ENCODE measurements around the gene PPP1R10.

The PPP1R10 gene

DNA sequence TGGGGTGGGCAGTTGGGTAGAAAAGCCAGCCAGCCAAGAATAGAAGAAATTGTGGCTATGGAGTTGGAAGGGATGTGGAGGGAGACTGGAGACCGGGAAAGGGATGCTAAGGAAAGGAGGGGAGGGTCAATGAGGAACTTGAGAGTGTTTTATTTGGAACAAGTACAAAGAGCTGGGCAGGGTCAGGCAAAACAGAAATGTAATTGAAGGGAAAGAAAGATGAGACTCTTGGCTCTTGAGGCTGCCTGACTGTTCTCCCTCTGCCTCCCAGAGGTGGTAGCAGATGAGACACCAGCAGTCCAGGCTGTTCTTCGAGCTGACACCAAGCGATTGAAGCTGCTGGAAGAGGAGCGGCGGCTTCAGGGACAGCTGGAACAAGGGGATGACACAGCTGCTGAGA is 33.1 kb downstream of the PPP1R10 start:
- DNase-seq (ENCODE audit: low read depth), result no peak
- TF ChIP-seq, protein P1, sequence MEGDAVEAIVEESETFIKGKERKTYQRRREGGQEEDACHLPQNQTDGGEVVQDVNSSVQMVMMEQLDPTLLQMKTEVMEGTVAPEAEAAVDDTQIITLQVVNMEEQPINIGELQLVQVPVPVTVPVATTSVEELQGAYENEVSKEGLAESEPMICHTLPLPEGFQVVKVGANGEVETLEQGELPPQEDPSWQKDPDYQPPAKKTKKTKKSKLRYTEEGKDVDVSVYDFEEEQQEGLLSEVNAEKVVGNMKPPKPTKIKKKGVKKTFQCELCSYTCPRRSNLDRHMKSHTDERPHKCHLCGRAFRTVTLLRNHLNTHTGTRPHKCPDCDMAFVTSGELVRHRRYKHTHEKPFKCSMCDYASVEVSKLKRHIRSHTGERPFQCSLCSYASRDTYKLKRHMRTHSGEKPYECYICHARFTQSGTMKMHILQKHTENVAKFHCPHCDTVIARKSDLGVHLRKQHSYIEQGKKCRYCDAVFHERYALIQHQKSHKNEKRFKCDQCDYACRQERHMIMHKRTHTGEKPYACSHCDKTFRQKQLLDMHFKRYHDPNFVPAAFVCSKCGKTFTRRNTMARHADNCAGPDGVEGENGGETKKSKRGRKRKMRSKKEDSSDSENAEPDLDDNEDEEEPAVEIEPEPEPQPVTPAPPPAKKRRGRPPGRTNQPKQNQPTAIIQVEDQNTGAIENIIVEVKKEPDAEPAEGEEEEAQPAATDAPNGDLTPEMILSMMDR (IDR thresholded peaks at IDR 0.05; ENCODE audit: insufficient read depth, low read depth, low read length, missing control alignments), result no peak
- H3K4me3 ChIP-seq (ENCODE audit: low read length), result no peak overlapping the region

DNA sequence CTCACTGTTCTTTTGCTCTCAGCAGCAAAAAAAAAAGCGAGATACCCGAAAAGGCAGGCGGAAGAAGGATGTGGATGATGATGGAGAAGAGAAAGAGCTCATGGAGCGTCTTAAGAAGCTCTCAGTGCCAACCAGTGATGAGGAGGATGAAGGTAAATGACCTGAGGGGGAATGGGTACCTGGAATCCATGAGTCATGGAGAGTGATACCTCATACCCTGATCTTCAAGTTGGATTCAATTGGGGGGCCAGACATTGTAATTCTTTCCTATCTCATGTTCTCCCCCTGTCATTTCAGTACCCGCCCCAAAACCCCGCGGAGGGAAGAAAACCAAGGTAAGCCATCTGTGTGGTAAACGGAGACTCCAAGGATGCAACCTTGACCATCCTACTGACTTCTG is 39.0 kb downstream of the PPP1R10 start:
- DNase-seq (ENCODE audit: low read depth), result no peak
- TF ChIP-seq, protein P1 (IDR thresholded peaks at IDR 0.05; ENCODE audit: insufficient read depth, low read depth, low read length, missing control alignments), result no peak
- no peak overlapping the region for H3K4me3 ChIP-seq (ENCODE audit: low read length)

DNA sequence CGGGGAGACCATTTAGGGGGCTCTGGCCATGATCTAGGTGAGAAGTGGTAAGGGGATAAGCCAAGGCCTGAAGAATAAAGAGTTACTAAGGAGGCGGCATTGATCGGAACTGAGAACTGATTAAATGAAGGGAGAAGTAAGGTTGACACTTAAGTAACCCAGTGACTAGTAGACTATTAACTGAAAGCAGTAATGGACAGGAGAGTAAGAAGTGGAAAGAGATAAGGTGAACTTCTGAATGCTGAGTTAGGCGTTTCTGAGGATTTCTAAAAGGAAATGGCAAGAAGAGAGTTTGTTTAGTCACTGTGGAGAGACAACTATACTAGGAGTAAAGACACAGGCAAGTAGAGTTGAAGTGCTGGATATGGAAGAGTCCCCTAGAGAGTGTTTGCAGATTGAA is 43.9 kb downstream of the PPP1R10 start:
- TF ChIP-seq, protein P1 (IDR thresholded peaks at IDR 0.05; ENCODE audit: insufficient read depth, low read depth, low read length, missing control alignments), result no peak
- no peak for DNase-seq (ENCODE audit: low read depth)
- no peak overlapping the region for H3K4me3 ChIP-seq (ENCODE audit: low read length)

DNA sequence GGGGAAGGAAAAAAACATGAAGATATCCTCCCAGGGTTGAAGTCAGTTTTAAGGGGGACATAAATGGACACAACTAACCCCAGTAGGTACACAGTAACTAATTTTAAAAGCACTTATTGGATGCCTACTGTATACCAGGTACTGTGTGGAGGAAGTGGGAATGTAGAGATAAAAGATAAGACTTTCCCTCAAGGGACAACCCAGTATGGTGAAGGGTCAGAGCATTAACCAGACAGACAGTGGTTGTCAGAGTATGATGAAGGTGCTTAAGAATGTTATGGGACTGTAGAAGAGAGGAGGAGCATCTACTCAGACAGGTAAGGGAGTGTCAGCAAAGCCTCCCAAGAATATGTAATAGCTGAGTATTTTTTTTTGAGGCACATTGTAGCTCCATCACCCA is 44.9 kb downstream of the PPP1R10 start:
- TF ChIP-seq, protein P1 (IDR thresholded peaks at IDR 0.05; ENCODE audit: insufficient read depth, low read depth, low read length, missing control alignments), result no peak
- peak; percentile 81 for DNase-seq (ENCODE audit: low read depth)
- H3K4me3 ChIP-seq (ENCODE audit: low read length), result peak overlapping the region; percentile 91

DNA sequence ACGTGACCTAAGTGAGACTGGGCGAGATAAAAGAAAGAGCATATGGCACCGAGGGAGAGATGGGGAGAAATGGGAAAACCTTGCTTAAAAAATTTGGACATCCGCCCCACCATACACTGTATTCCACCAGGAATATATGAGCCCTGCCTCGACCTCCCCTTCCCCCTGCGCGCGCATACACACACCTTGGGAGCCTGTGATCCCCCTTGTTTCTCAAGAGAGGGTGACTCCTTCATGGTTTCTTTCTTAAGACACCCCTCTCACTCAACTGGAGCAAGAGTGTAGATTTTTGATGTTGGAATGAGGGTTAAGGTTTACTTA is 45.3 kb downstream of the PPP1R10 start:
- no peak for DNase-seq (ENCODE audit: low read depth)
- TF ChIP-seq, protein P1 (IDR thresholded peaks at IDR 0.05; ENCODE audit: insufficient read depth, low read depth, low read length, missing control alignments), result no peak
- H3K4me3 ChIP-seq (ENCODE audit: low read length), result peak overlapping the region; percentile 91

DNA sequence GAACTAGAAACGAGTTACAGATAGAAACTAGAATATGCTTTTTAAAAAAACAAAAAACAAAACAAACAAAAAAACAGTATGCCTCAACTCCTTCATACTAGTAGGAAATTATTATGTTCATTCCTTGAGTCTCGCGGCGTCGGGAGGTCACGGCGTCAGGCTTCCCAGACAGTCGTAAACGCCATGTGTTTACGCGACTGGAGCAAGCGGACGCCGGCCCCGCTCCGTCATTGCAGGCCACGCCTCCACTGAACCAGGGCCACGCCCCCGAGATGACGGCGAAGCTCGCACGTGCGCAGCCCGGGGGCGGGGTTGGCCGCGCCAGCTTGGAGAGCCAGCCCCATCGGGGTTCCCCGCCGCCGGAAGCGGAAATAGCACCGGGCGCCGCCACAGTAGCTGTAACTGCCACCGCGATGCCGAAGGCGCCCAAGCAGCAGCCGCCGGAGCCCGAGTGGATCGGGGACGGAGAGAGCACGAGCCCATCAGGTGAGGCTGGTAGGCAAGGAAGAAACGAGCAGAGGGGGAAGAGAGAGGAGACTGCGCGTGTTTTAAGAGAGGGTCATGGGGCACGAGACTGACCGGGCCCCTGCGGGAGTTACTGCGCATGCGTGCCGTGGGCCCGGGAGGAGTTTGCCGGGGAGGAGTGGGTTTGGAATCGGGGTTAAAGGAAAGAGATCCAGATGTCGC is 45.8 kb downstream of the PPP1R10 start, which contains the start of gene ABCF1:
Gene ABCF1, plus strand, starts transcription at position 368 of the 687 bp plus-strand sequence. Its CDS starts 46 bp downstream, at position 414.
- TF ChIP-seq, protein P1 (IDR thresholded peaks at IDR 0.05; ENCODE audit: insufficient read depth, low read depth, low read length, missing control alignments), result no peak
- DNase-seq (ENCODE audit: low read depth), result peak; percentile 99
- peak within 1 kb of the TSS; percentile 91 for H3K4me3 ChIP-seq (ENCODE audit: low read length)

DNA sequence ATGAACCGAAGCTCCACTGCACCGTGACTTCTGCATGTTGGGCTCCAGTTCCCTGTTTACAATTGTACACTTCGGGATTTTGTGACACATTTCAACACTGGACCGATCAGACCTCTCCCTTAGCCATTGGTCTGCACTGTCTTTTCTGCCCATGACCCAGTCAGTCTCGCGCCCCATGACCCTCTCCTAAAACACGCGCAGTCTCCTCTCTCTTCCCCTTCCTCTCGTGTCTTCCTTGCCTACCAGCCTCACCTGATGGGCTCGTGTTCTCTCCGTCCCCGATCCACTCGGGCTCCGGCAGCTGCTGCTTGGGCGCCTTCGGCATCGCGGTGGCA is 46.3 kb downstream of the PPP1R10 start:
- H3K4me3 ChIP-seq (ENCODE audit: low read length), result peak overlapping the region; percentile 91
- TF ChIP-seq, protein P1 (IDR thresholded peaks at IDR 0.05; ENCODE audit: insufficient read depth, low read depth, low read length, missing control alignments), result no peak
- no peak for DNase-seq (ENCODE audit: low read depth)

Measured in epithelial cell of esophagus (primary cell).